ENCODE results near the gene PRDM16.

PRDM16 gene

GRCh38 chr1:3351449-3352298, 282.7 kb downstream of the PRDM16 start:
- DNase-seq, result no peak

GRCh38 chr1:3352299-3352951, 283.4 kb downstream of the PRDM16 start:
- no peak for DNase-seq

GRCh38 chr1:3352952-3353331, 283.9 kb downstream of the PRDM16 start:
- DNase-seq, result no peak

- no peak for DNase-seq
Measured at GRCh38 chr1:3353876-3354275, 284.9 kb downstream of the PRDM16 start.

GRCh38 chr1:3355089-3355488, 286.1 kb downstream of the PRDM16 start:
- no peak for DNase-seq

GRCh38 chr1:3355894-3356826, 287.2 kb downstream of the PRDM16 start:
- DNase-seq, result no peak

GRCh38 chr1:3356827-3357460, 287.9 kb downstream of the PRDM16 start:
- DNase-seq, result no peak

GRCh38 chr1:3357526-3358297, 288.7 kb downstream of the PRDM16 start:
- DNase-seq, result no peak

GRCh38 chr1:3359351-3359750, 290.3 kb downstream of the PRDM16 start:
- DNase-seq, result no peak

- no peak for DNase-seq
Measured at GRCh38 chr1:3359756-3360440, 290.9 kb downstream of the PRDM16 start.

- no peak for DNase-seq
Measured at GRCh38 chr1:3360646-3361257, 291.7 kb downstream of the PRDM16 start.

- DNase-seq, result no peak
Measured at GRCh38 chr1:3363023-3363422, 294.0 kb downstream of the PRDM16 start.

- no peak for DNase-seq
Measured at GRCh38 chr1:3363756-3364155, 294.8 kb downstream of the PRDM16 start.

- no peak for DNase-seq
Measured at GRCh38 chr1:3364551-3364950, 295.5 kb downstream of the PRDM16 start.

- DNase-seq, result no peak
Measured at GRCh38 chr1:3364983-3365382, 296.0 kb downstream of the PRDM16 start.

GRCh38 chr1:3365523-3366125, 296.6 kb downstream of the PRDM16 start:
- no peak for DNase-seq

- no peak for DNase-seq
Measured at GRCh38 chr1:3366126-3367051, 297.4 kb downstream of the PRDM16 start.

- DNase-seq, result no peak
Measured at GRCh38 chr1:3367376-3367775, 298.4 kb downstream of the PRDM16 start.

- no peak for DNase-seq
Measured at GRCh38 chr1:3368059-3368458, 299.1 kb downstream of the PRDM16 start.
